GM19351 (cell line): ENCODE results near the gene KASH5.

Experiments
- ATAC-seq: cut with Tn5 transposase; IDR thresholded peaks from one replicate; pipeline ENCODE4 v1.9.1; 2021; ENCODE audit warnings: mild to moderate bottlenecking, moderate library complexity; ENCODE audit not compliant: unreplicated experiment

The KASH5 gene

GRCh38 chr19:49387936-49388372 lies at the start of gene KASH5:
Gene KASH5, plus strand, starts transcription at chr19:49388249. Its CDS starts 2,635 bp downstream, at chr19:49390884.
- no peak for ATAC-seq

GRCh38 chr19:49338691-49339300 lies 49.3 kb upstream of the KASH5 start:
- ATAC-seq: no peak

DNA sequence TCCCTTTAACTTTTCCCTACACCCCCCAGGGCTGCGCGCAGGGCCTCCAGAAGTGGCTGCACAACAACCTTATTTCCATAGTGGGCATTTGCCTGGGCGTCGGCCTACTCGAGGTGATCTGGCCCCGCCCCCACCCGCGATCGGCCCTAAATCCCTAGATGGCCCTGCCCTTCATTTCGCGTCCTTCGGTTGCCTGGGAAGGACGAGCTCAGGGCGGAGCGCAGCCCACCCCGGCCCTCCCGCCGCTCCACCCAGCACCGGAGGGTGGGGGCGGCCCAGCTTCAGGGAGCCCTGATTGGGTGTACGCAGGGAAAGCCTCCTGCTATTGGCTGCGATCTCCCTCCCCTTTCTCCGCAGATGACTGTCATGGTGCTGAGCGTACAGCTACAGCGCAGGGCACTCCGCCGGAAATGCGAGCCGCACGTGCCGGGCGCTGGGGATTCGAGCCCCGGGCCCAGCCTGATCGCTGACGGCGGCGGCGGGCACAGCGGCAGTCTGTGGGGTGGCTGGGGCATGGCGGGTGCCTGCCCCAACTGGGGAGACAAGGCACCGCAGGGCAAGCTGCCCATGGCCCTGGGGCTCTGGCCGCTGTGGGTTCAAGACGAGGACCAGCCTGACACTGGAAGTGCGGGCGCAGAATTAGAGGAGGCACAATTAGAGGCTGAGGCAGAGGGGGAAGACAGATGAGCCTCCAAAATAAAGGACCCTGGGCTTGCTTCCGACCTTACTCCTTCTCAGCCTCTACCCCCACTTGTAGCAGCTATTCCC lies 48.6 kb upstream of the KASH5 start:
- ATAC-seq: no peak

DNA sequence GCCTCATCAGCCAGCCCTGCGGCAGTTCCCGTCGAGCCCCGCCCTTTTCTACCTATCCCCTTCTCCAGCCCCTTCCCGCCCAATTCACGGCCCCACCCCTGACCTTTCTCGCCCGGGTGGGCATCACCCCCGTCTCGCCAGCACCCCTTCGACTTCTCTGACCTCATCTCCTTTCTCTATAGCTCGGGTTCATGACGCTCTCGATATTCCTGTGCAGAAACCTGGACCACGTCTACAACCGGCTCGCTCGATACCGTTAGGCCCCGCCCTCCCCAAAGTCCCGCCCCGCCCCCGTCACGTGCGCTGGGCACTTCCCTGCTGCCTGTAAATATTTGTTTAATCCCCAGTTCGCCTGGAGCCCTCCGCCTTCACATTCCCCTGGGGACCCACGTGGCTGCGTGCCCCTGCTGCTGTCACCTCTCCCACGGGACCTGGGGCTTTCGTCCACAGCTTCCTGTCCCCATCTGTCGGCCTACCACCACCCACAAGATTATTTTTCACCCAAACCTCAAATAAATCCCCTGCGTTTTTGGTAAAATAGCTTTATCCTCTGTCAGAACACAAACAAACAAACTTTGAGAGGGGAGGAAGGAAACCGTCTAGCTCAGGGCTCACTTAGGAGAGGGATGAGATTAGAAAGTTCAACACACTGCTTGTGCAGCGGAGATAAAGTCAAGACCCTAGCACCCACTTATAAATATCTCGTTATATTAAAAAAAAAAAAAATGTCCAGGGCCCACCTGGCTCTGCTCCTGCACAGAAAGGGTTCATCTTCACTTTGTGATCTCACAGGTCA lies 47.8 kb upstream of the KASH5 start:
- ATAC-seq: no peak

DNA sequence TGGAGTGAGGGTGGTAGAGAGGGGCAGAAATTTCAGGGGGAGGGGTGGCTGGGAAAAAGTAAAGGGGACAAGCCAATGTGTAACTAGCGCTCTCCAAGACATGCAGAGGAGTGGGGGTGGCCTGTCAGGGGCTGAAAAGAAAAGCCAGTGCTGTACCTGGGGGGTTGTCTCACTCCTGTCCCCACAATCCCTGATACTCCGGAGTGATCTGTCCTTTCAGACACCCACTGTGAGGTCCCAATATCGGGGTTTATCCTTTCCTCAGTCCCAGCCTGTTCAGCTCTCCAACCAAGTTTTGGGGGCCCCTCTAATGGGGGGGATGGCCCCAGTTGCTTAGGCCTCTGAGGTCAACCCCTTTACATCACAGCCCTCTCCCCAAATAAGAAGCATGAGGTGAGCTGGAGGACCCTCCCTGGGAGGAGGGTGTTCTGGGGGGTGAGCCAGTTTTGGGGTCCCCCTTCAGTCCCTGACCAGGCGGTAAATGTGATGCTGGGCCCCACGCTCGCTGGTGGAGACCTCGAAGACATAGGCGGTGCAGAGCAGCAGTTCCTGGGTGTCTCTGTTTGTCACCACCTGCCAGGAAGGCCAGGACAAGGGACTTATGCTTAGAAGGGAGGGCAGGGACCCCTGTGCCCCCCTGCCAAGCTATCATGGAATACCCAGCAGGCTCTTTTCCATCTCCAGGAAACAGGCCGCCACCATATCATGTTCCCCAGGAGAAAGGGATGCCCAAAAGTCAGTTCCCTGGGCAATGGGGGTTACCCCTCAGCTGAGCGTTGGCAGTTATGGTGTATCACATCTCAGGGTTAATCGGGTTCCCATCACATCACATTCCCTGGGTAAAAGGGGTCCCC lies 47.0 kb upstream of the KASH5 start:
- ATAC-seq: no peak

GRCh38 chr19:49342291-49342721 lies 45.7 kb upstream of the KASH5 start:
- ATAC-seq: no peak

DNA sequence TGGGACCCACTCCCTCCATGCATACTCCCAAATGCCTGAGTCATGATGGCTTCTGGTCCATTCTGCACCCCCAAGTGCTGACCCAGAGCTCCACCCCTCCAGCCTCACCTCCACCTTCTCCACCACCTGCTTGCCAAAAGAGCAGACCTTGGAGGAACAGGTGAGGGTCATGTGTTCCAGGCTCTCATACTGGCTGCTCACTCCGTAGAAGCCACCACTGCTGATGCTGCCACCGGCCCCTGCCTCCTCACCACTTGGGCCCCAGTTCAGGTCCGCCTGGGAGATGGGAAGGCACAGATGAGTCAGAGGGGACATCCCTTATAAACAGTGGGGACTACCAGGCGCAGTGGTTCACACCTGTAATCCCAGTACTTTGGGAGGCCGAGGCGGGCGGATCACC lies 44.9 kb upstream of the KASH5 start:
- ATAC-seq: no peak

- no peak for ATAC-seq
These were observed 43.3 kb upstream of the KASH5 start for GRCh38 chr19:49344505-49345423.

- ATAC-seq: no peak
These were observed 40.9 kb upstream of the KASH5 start for GRCh38 chr19:49347191-49347590.

- no peak for ATAC-seq
These were observed 40.2 kb upstream of the KASH5 start for GRCh38 chr19:49347835-49348234.

DNA sequence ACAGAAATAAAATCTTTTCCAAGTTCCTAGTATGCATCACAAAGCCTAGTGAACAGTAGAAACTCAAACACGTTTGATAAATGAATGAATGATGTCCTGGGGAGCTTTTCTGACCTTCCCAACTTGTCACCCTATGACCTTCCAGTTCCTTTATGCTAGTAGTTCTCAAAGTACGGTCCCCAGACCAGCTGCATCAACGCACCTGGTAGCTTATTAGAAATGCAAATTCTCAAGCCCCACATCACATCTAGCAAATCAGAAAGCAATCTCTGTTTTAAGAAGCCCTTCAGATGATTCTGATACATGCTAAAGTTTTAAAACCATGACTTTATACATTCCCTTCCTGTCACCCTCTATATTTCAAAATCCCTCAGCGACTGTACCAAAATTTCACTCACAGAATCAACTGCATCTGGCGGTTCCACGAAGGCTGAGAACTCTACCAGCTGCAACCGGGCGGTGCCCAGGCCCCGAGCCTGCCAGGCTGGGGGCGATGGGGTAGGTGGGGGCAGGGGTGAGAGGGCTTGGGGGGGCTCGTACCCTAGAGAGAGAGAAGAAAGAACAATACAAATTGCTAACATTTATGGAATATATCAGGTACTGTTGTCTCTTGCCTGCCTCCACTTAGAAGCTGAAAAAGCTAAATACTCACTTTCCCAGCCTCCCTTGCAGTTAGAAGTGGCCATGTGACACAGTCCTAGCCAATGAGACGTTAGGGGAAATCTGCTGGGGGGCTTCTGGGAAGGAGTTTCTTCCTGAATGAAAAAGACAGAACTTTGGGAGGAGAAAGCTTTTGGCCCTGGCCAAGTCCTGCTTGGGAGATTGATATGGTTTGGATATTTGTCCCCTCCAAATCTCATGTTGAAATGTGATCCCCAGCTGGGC lies 39.5 kb upstream of the KASH5 start:
- no peak for ATAC-seq

GRCh38 chr19:49349567-49349966 lies 38.5 kb upstream of the KASH5 start:
- ATAC-seq: no peak

DNA sequence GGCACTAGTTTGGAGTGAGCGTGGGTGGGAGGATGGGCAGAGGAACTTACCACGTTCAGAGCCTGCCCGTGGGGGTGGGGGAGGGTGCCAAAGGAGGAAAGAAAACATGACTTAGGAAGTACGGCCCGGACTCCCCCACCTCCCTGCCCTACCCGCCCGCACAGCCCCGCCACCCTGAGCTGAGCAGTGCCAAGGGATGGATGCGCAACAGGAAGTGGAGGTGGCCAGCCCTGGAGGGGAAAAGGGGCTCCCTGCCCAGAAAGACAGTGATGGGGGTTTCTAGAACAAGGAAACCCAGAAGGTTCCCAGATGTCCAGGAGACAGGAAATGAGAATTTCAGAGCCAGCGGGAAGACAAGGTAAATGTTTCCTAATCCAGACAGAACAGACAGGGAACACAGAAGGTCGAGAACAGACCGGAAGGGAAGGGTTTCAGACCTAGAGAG lies 32.1 kb upstream of the KASH5 start:
- no peak for ATAC-seq

DNA sequence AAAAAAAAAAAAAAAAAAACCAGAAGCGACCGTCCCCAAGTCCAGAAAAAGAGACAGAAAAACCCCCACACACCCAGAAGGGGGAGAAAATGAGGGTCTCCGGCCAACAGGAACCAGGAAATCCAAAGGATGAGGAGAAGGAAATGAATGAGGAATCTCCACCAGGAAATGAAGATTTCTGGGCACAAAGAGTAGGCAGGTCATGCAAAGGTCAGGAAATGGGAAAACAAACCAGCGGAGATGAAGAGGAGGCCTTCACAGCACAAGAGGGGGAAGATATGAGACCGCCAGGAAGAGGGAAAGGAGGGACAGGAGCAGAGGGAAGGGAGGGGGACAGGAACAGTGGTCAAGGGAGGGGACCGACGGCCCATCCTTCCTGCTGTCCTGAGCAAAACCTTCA lies 31.7 kb upstream of the KASH5 start:
- no peak for ATAC-seq

GRCh38 chr19:49357186-49357585 lies 30.9 kb upstream of the KASH5 start:
- no peak for ATAC-seq

GRCh38 chr19:49359851-49360820 lies 27.9 kb upstream of the KASH5 start:
- no peak for ATAC-seq

DNA sequence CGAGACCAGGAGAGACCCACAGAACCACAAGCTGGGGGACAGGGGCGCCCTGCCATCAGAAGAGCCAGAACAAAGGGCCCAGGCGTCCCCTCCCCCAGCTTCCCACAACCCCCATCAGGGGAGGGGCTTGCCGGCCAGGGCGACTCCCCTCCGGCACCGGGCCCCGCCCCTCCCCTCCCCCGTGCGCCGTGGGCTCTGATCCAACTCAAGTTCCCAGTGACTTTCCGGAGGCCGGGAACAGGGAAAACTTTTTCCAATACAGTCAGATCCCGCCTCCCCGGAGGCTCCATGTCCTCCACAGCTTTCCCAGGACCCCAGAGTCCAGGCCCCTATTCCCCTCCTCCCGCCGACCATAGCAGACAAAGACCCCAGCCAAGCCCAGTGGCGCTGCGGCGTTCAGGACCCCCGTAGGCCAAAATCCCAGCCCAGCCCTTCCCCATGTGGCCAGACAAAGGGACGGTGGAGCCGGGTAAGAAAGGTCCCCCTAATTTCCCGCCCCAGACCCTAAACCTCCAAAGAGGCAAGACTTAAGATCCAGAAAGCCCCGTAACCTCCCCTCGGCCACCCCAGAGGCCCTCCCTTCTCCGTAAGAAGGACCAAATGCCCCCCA lies 26.5 kb upstream of the KASH5 start:
- no peak for ATAC-seq
